Measurements from ENCODE around the gene USHBP1. TPM values are rescaled to one million over a fixed set of nuclear protein-coding genes. Genes with fewer than 3 reads are reported as not detected.
A peak's percentile ranks its signal among the peaks of the same experiment; 100 is the strongest.

USHBP1 gene
- total RNA-seq, 2 donors from 2014 or later: 4.3 to 6.6 TPM

- Histone ChIP-seq H3K27ac (peak overlapping the region; percentile 51 to 84), H3K9me3 (no peaks in the 10 kb centered on the region), H3K36me3 (peaks cover 10% of the 10 kb centered on the region), H3K4me3 (no peak overlapping the region), H3K27me3 (no peaks in the 10 kb centered on the region), H3K4me1 (peaks cover 0 to 40% of the 10 kb centered on the region in 2 donors)
- TF ChIP-seq CTCF (IDR thresholded peaks at IDR 0.05): no peak
- no peak for DNase-seq (ENCODE audit: low spot score)
Measured at GRCh38 chr19:17240826-17241399, 23.6 kb downstream of the USHBP1 start.

GRCh38 chr19:17240062-17240752, 24.3 kb downstream of the USHBP1 start:
- Histone ChIP-seq H3K4me3 (no peak overlapping the region), H3K27ac (no peak overlapping the region), H3K9me3 (no peaks in the 10 kb centered on the region), H3K27me3 (no peaks in the 10 kb centered on the region), H3K36me3 (peaks cover 10% of the 10 kb centered on the region), H3K4me1 (peaks cover 0 to 45% of the 10 kb centered on the region in 2 donors)
- no peak for DNase-seq (ENCODE audit: low spot score)
- TF ChIP-seq CTCF (IDR thresholded peaks at IDR 0.05): no peak

GRCh38 chr19:17237747-17238706, 26.5 kb downstream of the USHBP1 start:
- no peaks in the 10 kb centered on the region for H3K9me3 ChIP-seq
- H3K36me3 ChIP-seq: peaks cover 14% of the 10 kb centered on the region
- no peak for TF ChIP-seq CTCF (IDR thresholded peaks at IDR 0.05)
- H3K27me3 ChIP-seq: no peaks in the 10 kb centered on the region
- no peak overlapping the region for H3K4me3 ChIP-seq
- no peak for DNase-seq (ENCODE audit: low spot score)
- no peak overlapping the region for H3K27ac ChIP-seq
- peaks cover 0 to 46% of the 10 kb centered on the region in 2 donors for H3K4me1 ChIP-seq

- peaks cover 0 to 36% of the 10 kb centered on the region in 2 donors for H3K4me1 ChIP-seq
- no peaks in the 10 kb centered on the region for H3K9me3 ChIP-seq
- H3K27ac ChIP-seq: peak overlapping the region in 1 of 2 donors; percentile 16
- no peak for TF ChIP-seq CTCF (IDR thresholded peaks at IDR 0.05)
- H3K27me3 ChIP-seq: no peaks in the 10 kb centered on the region
- H3K36me3 ChIP-seq: peaks cover 25% of the 10 kb centered on the region
- DNase-seq (ENCODE audit: low spot score): no peak
- H3K4me3 ChIP-seq: no peak overlapping the region
Measured at GRCh38 chr19:17236811-17237543, 27.6 kb downstream of the USHBP1 start.
